OCI-LY1 (cell line): ENCODE measurements around the gene CNOT3.

Experiments used
- CTCF ChIP-seq: fragments of 200-600 bp; sonication (generic), shearing (Covaris generic); IDR thresholded peaks from 2 replicates; pipeline ENCODE4 v1.5.1; 2017; ENCODE audit warnings: mild to moderate bottlenecking, antibody characterized with exemption, low read length, moderate library complexity, mixed read lengths
- EZH2 ChIP-seq: fragments of 200-600 bp; sonication (generic), shearing (Covaris generic); IDR thresholded peaks from 2 replicates; pipeline ENCODE4 v1.8.0; 2017; ENCODE audit warnings: borderline replicate concordance, mixed run types, mild to moderate bottlenecking, antibody characterized with exemption, low read length, moderate library complexity, mixed read lengths

DNA sequence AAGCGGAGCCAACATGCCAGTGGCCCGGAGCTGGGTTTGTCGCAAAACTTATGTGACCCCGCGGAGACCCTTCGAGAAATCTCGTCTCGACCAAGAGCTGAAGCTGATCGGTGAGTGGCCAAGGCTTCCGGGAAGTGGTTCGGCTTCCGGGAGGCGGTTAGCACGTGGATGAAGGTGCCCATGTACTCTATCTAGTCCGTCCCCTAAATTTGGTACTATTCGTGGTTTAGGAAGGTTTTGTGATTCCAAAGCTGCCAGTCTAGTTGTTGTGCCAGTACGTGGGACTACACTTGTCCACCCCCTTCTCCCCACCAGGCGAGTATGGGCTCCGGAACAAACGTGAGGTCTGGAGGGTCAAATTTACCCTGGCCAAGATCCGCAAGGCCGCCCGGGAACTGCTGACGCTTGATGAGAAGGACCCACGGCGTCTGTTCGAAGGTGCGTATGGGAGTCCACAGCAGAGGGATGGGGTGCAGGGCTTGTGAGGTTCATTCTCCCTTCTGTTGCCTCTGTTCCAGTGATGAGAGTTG is 63.7 kb downstream of the CNOT3 start:
- no peak for TF ChIP-seq CTCF
- TF ChIP-seq EZH2: no peak
